NCI-H1694 treated with DMSO at 0.1 percent for 48 hours (cell line): ENCODE results near the gene MAU2.
A peak's percentile ranks its signal among the peaks of the same experiment; 100 is the strongest.
"Not testable (repeated sequence)": the region's sequence is repeated elsewhere in the genome, so short reads cannot be mapped to it uniquely, and the experiment has no call there.

Experiments used
- DNase-seq: peaks from one replicate; lab custom pipeline; 2025; lab: John Stamatoyannopoulos, UW

The MAU2 gene

GRCh38 chr19:19385131-19385895 is 64.7 kb downstream of the MAU2 start:
- peak; percentile 98 for DNase-seq

GRCh38 chr19:19385896-19386869 is 65.6 kb downstream of the MAU2 start:
- no peak for DNase-seq

DNA sequence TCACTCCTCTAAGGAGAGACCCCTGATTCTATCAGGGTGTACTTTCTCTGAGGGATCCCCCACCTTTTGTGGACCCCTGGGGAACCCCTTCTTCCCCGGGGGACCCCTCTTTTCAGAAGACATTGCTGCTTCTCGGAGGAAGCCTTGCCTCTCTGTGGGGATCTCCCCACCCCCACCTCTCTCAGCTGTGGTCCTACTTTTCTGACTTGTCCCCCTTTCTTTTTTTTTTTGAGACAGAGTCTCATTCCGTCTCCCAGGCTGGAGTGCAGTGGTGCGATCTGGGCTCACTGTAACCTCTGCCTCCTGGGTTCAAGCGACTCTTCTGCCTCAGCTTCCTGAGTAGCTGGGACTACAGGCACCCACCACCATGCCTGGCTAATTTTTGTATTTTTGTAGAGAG is 66.5 kb downstream of the MAU2 start:
- DNase-seq, result no peak

DNA sequence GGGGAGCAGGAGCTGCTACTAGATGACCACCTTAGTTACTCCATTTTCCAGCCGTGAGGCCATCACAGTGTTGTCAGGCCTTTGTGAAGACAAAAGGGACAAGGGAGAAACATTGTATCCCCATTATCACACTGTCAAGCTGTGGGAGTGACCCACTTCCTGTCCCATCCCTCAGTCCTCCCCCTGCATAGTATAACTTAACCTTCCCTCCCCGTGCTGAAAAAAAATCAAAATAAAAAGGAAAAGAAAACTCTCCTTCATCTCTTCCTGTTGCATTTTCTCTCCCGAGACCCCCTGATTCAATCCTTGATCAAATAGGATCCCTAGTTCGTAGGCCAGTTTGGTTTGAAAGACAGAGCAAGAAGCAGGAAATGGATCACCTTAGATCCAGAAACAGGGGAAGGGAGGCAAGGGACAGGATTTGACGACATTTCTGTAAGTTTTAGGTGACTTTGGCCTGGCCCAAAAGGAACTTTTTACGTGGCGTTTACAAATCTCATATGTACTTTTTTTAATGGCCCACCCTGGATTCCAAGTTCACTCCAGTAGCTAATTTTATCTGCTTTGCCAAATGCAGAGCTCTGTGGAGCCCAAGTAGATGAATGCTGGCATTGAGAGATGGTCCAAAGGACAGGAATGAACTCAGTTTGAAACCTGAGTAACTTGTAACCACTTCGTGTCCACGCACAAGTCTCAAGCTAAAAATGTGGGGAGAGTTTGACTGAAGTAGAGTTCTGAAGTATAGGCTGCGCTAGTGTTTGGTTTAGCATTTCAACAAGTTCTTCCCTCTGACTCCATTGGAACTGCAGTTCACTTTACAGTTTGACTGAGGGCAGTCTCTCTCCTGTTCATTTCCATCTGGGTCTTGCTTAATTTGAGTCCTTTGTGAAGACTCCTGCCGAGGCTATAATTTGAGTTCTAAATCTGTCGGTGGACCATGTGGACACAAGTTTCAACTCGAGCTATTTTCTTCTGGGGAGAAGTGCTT is 68.2 kb downstream of the MAU2 start:
- DNase-seq, result no peak

GRCh38 chr19:19389683-19390082 is 69.1 kb downstream of the MAU2 start:
- DNase-seq, result not testable (repeated sequence)

DNA sequence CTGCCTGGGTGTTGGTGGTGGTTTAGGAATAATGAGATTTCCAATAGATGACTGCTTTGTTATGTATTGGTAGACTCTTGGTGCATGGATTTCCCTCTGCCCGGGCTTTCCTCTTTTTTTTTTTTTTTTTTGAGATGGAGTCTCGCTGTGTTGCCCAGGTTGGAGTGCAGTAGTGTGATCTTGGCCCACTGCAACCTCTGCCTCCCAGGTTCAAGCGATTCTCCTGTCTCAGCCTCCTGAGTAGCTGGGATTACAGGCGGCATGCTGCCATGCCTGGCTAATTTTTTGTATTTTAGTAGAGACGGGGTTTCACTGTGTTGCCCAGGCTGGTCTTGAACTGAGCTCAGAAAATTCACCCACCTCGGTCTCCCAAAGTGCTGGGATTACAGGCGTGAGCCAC is 73.7 kb downstream of the MAU2 start:
- DNase-seq, result not testable (repeated sequence)

GRCh38 chr19:19399733-19400433 is 79.3 kb downstream of the MAU2 start:
- DNase-seq, result peak; percentile 50

GRCh38 chr19:19402656-19403372 is 82.2 kb downstream of the MAU2 start:
- no peak for DNase-seq

DNA sequence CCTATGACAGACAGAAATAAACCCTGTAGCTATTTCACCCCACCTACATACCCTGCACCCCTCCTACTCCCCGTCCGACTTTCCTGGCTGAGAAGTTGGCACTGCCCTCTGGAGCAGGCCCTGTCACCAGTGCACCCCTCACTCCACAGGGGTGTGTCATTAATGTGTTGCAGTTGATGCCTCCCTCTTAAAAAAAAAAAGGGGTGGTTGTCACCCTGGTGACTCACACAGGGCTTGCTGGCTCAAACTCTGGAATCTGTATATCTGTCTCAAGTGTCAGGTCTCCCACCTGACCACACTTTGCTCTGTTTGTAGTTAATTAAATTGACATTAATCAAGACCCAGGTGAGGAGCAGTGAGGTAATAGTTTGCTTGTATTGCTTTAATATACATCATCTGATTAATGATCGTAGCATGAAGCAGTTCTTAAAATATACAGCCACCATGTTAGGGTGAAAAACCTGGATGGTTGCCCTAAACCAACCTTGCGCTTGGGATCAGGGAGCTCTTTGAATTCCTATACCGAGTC is 82.8 kb downstream of the MAU2 start:
- DNase-seq, result no peak

DNA sequence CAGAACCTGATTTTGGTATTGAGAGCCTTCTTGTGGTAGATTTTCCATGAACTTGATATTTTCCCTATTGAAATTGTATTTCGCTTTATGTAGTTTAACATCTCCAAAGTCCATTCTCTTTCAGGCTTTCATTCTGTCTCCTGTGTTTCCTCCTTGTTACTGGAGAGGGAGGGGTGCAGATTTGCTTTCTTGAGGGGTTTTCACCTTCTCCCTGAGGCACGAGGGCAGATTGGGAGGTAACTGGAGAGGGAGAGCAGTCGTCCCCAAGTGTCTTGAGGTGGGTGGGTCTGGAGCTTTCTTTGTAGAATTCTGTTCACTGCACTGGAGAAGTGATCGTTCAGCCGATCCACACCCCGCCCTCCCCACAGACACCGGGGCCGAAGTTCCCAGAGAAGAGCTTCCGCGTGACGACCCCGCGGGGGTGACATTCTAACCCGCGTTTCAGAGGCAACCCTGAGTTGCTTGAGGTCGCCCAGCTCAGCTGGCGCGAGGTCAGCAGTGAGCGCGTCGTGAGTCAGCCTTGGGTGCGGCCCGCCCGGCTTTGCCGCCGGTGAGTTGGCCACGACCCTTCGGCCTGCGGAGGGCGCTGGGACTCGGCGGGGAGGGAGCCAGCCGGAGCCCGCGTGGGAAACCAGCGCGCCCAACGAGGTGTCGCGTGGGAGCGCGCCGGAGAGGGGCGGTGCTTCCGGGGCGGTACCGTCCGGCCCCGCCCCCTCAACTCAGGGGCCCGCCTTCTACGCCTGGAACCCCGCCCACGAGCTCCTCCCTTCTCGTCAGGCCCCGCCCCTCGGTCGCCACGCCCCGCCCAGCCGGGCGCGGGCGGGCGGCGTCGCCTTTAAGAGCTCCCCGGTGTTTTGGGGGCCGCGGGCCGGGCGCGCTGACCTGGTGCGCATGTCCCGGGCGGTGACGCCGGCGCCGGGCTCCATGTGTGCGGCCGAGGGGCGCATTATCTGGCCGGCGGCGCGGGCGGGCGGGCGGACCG is 84.5 kb downstream of the MAU2 start, which contains the start of gene GATAD2A:
TSS of gene GATAD2A (plus strand) at position 797 of the 982 bp plus-strand sequence. CDS start 59,671 bp downstream, outside the sequence.
- DNase-seq, result peak; percentile 75

GRCh38 chr19:19405971-19406877 is 85.6 kb downstream of the MAU2 start:
- peak; percentile 19 for DNase-seq

GRCh38 chr19:19406878-19407632 is 86.4 kb downstream of the MAU2 start:
- DNase-seq, result no peak

DNA sequence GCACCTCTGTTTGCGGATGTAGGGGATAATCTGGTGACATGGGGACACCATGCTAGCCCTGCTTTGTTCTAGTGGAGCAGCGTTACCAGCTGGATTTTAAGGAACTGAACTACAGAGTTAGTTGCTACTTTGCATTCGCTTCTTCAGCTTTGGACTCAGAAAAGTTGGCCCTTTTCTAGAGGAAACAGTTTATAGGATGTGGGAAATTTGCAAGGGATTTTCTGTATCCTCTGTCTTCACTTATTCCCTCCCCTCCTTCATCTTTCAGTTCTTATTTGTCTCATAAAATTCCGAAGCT is 87.0 kb downstream of the MAU2 start:
- no peak for DNase-seq
